HG03558 (cell line): ENCODE data around the gene RNF114.

ENCODE experiments used
- ATAC-seq: cut with Tn5 transposase; IDR thresholded peaks from one replicate; pipeline ENCODE4 v1.9.1; 2021; ENCODE audit warnings: moderate number of reproducible peaks; ENCODE audit not compliant: unreplicated experiment; ENCODE audit errors: extremely low read depth

The RNF114 gene

DNA sequence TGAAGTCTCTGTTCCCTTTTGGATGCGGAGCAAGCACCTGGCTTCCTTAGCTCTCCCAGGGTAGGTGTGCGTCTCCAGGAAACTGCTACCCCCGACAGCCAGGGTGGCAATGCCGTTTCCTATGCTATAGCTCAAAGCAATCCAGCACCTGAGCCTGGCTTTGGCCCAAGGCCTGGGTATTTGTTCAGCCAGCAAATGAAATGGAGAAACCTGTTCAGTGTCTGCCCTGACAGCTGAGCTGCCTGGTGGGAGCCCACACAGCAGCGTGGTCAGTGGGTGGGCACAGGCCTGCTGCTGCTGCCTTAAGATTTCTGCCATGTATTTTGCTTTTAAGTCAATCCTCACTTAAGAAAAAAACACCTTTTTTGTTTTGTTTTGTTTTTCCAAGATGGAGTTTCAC is 34.6 kb upstream of the RNF114 start:
- ATAC-seq, result no peak

DNA sequence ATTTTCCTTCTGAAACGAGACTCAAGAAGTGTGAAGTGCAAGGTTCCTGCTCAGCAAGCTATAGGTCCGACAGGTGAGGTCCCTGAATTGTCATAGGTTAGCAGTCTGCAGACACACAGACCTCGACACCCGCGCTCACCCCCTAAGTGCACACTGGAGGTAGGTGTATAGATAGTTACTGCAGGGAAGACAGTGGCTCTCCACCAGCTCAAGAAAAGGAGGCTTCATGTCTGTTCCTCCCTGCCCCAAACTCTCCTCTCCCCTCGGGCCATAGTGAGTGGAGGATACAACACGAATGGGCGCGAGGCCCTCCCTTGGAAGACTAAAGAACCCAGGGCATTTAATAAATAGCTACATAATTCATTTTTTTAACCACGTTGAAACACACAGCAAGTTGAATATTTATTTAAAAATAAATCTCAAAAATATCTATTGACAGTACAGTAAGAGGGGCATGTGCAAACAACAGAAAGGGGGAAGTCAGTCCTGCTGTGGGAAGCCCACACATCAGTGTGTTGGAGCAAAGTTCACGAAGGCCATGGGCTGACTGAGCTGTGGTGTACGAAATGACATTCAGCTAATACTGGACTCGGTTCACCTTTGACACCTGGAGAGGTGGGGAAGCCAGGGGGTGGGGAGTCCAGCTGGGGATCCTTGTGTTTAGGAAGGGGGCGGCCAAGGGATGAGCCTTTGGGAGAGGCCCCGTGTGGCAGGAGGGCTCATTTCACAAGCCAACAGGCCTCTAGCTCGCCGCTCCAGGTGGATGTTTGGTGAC is 31.6 kb upstream of the RNF114 start:
- no peak for ATAC-seq

DNA sequence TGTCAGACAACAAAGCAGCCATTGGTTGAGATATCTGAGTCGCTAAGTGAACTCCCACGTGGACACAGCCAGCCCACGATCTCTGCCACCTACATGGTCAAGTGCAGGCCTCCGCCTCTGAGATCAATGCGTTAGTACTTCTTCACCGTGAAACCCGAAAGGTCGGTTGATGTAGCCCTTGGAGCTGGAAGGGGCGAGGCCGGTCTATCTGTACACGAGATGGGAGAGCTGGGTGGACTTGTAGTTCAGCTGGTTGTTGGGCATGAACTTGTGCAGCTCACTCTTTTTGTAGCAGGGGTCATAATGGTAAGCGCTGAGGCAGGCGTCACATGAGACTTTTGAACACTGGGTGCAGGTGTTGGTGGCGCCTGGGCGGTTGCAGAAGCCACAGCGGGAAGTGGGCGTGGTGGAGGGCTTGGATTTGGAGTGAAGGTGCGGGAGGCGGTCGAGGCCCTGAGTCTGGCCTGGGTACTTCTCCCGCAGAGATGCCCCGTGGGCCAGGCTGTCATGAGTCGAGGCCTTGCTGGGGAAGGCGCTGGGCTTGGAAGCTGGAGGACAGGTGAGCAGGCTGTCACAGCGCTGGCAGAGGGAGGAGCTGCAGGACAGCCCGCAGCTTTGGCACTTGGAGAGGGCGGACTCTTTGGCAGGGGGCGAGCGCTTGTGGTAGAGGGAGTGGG is 30.6 kb upstream of the RNF114 start:
- no peak for ATAC-seq

DNA sequence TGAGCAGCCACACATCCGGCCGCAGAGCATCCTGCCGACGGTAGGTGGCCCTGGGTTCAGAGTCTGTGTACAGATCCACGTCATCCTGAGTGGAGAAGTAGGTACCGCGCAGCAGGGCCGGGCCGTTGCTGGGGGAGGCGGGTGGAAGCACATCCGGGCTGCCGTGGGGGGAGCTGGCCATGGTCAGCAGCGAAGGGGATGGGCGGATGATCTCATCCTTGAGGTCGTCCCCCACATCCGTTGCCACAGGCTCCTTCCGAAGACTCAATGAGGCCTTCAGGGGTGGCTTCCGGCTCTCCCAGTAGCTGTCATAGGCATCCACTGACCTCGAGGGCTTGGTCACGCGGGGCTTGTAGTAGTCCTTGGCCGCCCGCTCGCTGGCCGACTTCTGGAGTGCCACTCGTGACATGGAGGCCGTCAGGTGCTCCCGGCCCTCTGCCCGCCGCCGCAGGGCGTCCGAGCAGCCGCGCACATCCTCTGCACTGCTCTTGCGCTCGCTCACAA is 30.0 kb upstream of the RNF114 start:
- ATAC-seq, result no peak

DNA sequence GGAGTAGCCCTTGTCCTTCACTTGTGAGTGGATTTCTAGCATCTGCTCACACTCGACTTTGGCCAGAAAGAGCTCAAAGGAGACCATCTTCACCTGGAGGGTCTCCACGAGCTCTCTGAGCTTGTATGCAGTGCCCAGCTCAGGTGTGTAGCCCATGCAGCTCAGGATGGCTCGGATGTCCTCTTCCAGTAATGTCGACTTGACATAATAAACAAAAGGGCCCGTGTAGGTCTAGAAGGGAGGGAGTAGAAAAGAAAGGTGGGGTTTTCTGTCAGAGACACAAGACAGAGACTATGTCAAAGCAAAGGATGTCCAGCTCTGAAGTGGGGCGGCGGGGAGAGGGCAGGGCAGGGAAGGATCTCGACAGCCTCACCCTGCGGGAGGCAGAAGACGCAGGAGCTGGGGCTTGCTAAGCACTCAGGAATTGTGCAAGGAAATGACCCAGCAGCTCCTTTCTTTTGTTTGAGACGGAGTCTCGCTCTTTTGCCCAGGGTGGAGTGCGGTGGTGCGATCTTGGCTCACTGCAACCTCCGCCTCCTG is 29.5 kb upstream of the RNF114 start:
- ATAC-seq, result no peak

DNA sequence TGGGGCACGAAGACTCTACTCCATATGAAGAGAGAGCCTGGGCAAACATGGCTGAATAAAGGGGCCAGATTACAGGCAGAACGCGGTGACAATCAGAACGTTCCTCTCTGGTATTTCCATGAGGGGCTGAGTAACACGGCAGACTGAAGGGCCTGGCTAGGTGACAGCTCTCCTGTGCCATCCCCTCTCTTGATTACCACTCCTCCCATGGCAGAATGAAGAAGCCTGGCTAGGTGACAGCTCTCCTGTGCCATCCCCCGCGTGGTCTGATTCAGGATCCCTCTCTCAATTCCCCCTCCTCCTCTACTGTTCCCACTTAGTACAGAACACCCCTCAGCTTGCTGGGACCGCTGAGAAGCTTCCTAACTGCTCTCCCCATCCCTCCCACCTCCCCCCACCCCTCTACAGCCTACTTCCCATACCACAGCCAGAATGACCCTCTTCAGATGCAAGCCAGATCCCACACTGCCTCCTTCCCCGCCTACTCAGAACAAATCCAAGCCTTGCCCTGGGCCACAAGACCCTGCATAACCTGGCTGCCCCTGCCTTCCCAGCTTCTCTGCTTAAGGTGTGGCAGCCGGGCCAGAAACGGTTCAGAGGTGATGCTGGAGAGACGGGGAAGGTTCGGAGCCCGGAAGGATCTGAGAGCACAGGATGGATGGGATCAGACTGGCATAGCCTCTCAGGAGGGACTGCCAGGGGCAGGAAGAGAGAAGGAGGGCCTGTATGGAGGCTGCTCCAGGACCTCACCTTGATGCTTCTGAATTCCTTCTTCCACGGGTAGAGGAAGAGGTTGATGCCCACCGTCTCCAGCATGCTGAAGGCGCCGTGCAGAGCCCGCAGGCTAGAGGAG is 28.6 kb upstream of the RNF114 start:
- no peak for ATAC-seq

DNA sequence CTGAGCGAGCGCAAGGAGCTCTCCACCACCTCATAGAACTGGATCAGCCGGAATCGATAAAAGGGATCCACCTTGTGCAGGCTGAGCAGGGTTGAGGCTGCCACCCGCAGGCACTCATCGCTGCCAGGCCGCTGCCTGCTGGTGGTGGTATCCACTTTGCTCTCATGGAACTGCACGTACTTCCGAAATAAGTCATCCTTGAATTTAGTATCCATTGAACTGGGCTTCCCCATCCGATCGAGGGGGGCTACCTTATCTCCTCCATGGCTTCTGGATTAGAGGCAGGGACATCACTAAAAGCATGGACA is 28.0 kb upstream of the RNF114 start:
- ATAC-seq, result no peak

DNA sequence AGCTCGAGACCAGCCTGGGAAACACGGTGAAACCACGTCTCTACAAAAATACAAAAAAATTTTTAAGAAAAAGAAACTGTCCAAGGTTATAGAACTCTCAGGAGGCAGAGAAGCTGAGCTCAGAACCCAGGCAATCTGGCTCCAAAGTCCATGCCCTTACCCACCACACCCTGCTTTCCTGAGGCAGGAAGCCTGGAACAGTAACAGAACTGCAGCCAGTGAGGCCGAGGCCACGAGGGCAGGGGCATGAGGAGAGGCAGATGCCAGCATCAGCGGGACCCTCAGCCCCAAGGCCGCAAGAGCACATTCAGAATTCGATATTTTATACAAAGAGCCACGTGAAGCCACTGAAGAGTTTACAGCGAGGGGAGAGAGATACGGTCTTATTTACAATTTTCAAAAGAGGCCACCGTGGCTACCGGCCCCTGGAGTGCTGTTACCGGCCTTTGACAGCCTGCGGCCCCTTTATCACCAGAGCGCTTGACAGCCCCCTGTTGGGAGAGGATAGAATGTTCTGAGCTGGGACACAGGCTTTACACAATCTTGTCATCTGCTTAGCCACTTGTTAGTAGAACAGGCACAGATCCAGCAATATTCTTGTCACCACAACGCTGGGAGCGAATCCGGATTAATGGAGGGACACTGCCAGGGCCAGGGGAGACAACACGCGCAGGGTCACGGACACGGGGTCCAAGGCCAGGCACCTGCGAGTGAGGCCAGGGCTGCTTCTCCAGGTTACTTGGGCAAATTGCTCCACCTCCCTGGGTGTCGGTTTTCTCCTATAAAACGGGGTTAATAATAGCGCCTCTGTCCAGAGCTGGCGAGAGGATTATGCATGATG is 26.5 kb upstream of the RNF114 start:
- ATAC-seq, result no peak

DNA sequence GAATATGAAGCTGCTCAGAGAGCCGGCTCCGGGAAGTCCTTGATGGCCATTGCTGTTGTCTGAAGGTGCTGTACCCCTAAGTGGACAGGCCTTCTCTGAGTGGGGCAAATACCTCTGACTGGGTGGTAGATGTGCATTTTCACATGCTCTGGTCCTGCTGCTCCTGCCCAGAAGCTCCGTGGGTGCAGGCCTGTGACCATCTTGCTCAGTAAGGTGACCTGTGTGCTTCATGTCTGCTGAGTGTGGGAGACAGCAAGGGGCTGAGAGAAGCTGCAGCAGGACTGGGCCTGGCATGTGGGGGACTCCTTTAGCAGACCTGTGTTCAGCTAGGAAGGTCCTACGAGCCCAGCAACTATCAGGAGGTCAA is 25.9 kb upstream of the RNF114 start:
- ATAC-seq, result no peak

DNA sequence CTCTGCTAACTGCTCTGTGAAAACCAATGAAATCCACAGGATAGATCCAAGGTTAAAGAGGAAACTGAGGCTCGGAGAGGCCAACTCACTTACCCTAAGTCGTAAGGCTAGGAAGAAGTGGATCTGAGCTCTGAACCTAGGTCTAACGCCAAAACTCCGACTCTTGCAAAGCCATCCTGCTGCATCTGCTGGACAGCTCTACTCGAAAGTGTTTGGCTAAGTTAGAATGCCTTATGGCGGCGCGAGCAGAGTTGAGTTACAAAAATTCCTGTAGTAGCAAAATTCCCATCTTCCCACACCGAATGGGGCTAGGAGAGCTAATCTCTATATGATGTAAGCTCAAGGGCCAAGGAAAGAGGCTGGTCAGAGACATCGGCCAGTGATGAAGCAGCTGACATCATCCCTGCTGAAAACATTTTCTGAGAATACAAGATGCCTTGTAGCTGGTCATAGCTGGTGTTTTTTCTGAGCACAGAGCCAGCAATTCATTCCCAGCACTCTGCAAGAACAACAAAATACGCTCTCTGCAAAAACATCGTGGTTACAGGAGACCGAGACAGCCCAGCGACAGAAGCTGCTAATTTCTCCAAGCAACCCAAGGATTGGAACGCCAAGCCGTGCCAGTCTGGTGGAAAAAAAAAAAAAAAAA is 22.7 kb upstream of the RNF114 start:
- no peak for ATAC-seq

DNA sequence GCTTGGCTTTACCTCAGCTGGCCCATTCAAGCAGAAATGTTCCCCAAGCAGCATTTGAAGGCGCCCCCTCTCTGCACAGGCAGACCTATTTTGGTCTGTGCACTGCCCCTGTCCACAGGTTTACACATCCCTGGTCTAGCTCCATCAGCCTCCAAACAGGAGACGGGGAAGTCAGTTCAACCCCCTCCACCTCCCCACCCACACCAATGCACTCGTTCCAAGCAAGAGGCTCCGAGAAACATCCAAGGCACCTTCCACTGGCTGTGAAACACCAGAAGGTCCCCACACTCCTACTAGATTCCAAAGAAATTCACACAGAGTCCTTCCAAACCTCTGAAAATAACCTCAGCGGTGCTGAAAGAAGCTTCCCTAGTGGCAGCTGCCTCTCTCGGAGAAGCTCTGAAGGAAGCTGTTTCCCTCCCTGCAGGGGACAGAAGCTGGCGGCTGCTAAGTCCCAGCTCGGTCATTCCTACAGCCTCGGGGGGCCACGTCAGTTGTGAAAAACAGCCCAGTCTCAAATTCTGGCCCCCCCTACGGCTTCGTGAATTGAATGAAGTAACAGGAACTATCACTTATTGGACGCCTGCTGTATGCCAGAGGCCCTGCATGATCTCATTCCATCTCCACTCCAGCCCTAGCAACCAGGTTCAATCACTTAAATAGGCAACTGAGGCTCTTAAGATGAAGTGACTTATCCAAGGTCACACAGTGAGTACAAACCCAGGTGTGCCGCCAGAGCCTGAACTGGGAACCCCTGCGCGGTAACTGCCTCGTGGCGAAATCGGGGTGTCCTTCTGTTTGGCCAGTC is 21.7 kb upstream of the RNF114 start:
- no peak for ATAC-seq

DNA sequence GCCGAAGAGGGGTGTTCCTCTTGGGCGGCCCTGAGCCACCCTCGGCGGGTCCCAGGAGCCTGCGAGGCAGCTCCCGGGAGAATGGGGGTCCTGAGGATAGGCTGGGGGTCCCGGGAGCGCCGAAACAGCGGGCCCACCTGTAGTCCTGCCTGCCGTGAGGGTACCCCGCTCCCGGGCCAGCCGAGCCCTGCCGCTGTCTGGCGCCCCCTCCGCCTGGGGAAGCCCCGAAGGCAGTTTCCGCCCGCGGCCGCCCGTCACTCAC is 21.1 kb upstream of the RNF114 start:
- ATAC-seq, result no peak

DNA sequence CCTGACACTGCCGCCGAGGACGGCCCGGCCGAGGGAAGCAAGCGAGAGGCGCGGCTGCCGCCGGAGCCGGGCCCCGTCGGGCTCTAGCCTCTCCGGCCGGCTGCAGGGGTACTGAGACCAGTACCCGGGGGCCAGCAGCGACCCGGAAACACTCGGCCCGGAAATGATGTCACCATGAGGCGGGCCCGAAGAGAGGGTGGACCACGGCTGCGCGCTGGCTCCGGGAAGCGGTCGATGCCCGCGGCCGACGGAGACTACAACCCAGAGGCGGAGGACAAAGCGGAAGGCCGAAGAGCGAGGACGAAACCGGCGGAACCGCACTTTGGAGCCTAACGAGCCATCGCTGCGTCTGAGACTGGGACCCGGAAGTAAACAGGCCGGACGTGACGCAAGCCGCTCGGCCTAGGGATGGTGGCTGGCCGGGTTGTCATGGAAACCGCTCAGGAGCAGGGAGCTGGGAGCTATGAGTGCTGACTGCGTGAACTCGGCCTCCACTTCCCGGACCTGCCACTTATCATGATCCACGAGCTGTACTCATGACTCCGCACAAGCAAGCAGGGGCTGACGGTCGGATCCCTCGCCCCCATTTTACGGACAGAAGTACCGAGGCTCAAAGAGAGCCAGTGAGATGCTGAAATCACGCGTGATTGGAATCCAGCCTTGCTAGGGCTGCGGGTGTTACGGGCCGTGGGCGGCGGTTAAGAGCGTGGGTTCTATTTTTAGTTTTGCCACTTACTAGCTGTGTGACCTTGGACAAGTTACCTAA is 20.6 kb upstream of the RNF114 start, which contains the start of gene SPATA2:
SPATA2 (minus strand) TSS at position 150 of the 766 bp plus-strand sequence. CDS start 7,039 bp downstream, outside the sequence.
- peak; percentile 75 for ATAC-seq

DNA sequence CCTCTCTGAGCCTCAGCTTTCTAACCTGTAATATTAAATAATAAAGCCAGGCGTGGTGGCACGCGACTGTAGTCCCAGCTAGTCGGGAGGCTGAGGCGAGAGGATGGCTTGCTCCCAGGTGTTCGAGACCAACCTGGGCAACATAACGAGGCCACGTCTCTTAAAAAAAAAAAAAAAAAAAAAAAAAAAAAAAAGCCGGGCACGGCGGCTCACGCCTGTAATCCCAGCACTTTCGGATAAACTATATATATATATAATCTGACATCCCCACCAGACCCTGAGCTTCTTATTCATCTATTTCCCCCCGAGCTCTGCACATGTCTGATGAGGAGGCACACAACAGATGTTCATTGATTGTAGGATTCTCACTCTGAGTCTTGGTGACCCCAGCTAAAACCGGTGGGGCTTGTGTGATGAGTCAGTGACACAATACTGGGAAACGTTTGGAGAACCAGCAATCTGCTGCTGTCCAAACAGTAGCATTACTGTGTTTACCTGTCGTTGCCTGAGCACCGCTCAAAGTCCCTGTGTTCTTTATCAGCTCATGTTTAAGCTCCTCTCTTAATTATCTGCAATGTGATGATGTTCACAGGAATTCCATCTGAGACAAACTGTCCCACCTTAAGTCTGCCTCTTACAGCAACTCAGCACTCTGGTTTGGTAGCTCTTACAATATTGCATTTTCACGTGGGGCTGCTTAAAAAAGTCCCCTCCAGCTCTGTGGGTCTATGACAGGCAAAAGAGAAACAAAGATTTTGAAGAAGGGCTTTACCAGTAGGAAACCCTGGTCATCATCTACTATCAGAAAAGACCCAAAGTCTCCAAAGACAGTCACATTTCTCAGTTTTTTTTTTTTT is 19.8 kb upstream of the RNF114 start:
- no peak for ATAC-seq

DNA sequence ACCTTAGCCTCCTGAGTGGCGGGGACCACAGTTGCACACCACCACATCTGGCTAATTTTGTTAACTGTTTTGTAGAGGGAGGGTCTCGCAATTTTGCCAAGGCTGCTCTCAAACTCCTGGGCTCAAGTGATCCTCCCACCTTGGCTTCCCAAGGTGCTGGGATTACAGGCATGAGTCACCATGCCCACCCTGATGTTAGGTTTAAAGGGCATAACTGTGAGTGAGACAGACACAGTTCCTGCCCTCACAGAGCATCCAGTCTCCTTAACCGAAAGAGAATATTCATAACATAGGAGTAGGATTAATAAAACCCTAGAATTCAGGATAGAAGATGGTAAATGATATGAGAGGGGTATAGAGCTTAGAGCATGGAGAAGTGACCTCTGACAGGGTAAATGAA is 17.8 kb upstream of the RNF114 start:
- ATAC-seq, result no peak

DNA sequence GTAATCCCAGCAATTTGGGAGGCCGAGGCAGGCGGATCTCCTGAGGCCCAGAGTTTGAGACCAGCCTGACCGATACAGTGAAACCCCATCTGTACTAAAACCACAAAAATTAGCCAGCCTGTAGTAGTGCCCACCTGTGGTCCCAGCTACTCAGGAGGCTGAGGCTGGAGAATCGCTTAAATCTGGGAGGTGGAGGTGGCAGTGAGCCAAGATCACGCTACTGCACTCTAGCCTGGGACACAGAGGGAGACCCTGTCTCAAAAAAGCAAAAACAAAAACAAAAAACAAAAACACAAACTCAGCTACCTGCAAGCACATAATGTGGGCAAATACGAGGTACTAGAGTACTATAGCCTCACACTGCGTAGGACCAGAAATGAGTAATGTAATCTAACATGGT is 17.2 kb upstream of the RNF114 start:
- no peak for ATAC-seq

DNA sequence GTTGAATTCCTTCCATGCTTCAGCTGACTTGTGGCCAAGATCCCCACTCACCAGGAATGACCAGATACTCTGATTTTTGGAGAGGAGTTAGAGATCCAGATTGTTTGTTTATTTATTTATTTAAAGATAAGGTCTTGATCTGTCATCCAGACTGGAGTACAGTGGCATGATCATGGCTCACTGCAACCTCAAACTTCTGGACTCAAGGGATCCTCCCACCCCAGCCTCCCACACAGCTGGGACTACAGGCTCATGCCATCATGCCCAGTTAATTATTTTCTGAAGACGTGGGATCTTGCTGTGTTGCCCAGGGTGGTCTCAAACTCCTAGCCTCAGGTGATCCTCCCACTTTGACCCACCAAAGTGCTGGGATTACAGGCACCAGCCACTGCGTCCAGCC is 16.7 kb upstream of the RNF114 start:
- ATAC-seq, result no peak
